Gastrocnemius medialis (tissue), 4 donors: Measurements from ENCODE around the gene TTL.

Experiments used
- POLR2A ChIP-seq, 2 donors: fragments of 450-650 bp; IDR thresholded peaks; one replicate each; pipeline ENCODE4 v1.6.1; 2017; ENCODE audit warnings: antibody characterized with exemption in 2 of 2, mild to moderate bottlenecking in 2 of 2, moderate library complexity in 2 of 2
- TF ChIP-seq, protein P1 (sequence below), 5 experiments: fragments of 450-650 bp in 3 of 5; fragments of 200-600 bp in 2 of 5; sonication (generic) in 2 of 5; IDR thresholded peaks in 4 of 5; conservative IDR thresholded peaks in 1 of 5; 1 replicate in 4 of 5; 2 replicates in 1 of 5; pipeline ENCODE4 v1.5.1; 2016 to 2019; ENCODE audit warnings: antibody characterized with exemption in 5 of 5, mild to moderate bottlenecking in 3 of 5, moderate library complexity in 3 of 5

DNA sequence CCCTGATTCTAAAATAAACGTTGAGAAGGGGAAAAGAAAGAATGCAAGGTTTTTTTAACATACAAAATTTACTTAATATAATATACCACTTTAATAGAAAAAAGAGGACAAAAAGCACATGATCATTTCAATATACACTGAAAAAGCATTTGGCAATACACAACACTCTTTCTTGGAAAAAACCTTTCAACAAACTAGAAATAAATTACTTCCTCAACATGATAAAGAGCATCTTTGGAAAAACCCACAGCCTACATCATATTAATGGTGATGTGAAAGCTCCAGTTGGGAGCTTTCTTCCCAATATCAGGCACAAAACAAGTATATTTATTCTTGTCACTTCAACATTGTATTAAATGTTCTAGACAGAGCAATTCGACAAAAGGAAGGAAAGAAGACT is 57.4 kb downstream of the TTL start:
- TF ChIP-seq, protein P1, sequence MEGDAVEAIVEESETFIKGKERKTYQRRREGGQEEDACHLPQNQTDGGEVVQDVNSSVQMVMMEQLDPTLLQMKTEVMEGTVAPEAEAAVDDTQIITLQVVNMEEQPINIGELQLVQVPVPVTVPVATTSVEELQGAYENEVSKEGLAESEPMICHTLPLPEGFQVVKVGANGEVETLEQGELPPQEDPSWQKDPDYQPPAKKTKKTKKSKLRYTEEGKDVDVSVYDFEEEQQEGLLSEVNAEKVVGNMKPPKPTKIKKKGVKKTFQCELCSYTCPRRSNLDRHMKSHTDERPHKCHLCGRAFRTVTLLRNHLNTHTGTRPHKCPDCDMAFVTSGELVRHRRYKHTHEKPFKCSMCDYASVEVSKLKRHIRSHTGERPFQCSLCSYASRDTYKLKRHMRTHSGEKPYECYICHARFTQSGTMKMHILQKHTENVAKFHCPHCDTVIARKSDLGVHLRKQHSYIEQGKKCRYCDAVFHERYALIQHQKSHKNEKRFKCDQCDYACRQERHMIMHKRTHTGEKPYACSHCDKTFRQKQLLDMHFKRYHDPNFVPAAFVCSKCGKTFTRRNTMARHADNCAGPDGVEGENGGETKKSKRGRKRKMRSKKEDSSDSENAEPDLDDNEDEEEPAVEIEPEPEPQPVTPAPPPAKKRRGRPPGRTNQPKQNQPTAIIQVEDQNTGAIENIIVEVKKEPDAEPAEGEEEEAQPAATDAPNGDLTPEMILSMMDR (IDR thresholded peaks at IDR 0.05 in 4 of 5, conservative IDR thresholded peaks at IDR 0.05 in 1 of 5), result no peak
- TF ChIP-seq POLR2A (IDR thresholded peaks at IDR 0.05), result no peak
